Right lobe of liver (tissue), 4 donors: ENCODE data around the gene SLC25A13.

Experiments
- POLR2A ChIP-seq: fragments of 450-650 bp; IDR thresholded peaks from one replicate; pipeline ENCODE4 v1.6.1; 2017; ENCODE audit warnings: antibody characterized with exemption, mild to moderate bottlenecking
- TF ChIP-seq, protein P1 (sequence below), 4 donors: fragments of 200-600 bp in 3 of 4; fragments of 450-650 bp in 1 of 4; IDR thresholded peaks; one replicate each; pipeline versions ENCODE4 v1.5.1 to v1.8.0; 2016 to 2022; ENCODE audit warnings: antibody characterized with exemption in 4 of 4, mild to moderate bottlenecking in 2 of 4
- donor health status: DM: no; HTN: no; CAD: no.
- donor health status: DM: no; HTN: no; CAD: no.
- donor health status: DM: no; HTN: yes; CAD: no.

GRCh38 chr7:96102096-96102811 lies 219.6 kb downstream of the SLC25A13 start:
- TF ChIP-seq, protein P1, sequence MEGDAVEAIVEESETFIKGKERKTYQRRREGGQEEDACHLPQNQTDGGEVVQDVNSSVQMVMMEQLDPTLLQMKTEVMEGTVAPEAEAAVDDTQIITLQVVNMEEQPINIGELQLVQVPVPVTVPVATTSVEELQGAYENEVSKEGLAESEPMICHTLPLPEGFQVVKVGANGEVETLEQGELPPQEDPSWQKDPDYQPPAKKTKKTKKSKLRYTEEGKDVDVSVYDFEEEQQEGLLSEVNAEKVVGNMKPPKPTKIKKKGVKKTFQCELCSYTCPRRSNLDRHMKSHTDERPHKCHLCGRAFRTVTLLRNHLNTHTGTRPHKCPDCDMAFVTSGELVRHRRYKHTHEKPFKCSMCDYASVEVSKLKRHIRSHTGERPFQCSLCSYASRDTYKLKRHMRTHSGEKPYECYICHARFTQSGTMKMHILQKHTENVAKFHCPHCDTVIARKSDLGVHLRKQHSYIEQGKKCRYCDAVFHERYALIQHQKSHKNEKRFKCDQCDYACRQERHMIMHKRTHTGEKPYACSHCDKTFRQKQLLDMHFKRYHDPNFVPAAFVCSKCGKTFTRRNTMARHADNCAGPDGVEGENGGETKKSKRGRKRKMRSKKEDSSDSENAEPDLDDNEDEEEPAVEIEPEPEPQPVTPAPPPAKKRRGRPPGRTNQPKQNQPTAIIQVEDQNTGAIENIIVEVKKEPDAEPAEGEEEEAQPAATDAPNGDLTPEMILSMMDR (IDR thresholded peaks at IDR 0.05), result no peak
- TF ChIP-seq POLR2A, result no peak
